Measurements from ENCODE around the gene ASB10.

DNA sequence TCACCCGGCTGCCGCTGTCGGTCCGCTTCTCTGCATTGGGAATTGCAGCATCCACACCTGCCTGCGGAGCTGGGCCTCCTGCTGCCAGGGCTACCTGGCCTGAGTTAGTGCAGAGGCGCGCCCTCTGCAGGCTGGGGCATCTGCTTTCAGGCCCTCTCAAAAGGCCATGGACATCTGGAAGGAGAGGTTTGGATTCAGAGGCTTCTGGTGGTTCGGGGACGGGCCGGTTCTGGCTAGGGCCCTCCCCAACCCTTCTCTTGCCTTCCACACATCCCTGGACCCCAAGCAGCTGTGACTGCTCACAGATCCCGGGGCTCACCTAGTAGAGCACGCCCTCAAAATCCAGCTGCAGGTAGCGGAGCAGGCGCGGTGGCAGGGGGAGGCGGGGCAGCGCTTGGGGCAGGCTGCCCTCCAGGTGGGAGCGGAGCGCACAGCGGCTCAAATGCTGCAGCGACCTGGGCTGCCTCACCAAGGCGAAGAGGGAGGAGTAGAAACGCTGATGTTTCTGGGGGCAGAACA is 11.2 kb downstream of the ASB10 start:
- TF ChIP-seq, protein P1, sequence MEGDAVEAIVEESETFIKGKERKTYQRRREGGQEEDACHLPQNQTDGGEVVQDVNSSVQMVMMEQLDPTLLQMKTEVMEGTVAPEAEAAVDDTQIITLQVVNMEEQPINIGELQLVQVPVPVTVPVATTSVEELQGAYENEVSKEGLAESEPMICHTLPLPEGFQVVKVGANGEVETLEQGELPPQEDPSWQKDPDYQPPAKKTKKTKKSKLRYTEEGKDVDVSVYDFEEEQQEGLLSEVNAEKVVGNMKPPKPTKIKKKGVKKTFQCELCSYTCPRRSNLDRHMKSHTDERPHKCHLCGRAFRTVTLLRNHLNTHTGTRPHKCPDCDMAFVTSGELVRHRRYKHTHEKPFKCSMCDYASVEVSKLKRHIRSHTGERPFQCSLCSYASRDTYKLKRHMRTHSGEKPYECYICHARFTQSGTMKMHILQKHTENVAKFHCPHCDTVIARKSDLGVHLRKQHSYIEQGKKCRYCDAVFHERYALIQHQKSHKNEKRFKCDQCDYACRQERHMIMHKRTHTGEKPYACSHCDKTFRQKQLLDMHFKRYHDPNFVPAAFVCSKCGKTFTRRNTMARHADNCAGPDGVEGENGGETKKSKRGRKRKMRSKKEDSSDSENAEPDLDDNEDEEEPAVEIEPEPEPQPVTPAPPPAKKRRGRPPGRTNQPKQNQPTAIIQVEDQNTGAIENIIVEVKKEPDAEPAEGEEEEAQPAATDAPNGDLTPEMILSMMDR (IDR thresholded peaks at IDR 0.05): no peak
- TF ChIP-seq POLR2A (IDR thresholded peaks at IDR 0.05): no peak

All from esophagus squamous epithelium (tissue), 4 donors.